ENCODE results near the gene PDE3A. TPM values are rescaled to one million over a fixed set of nuclear protein-coding genes. Genes with fewer than 3 reads are reported as not detected.
"Not testable (repeated sequence)": the region's sequence is repeated elsewhere in the genome, so short reads cannot be mapped to it uniquely, and the experiment has no call there.

The PDE3A gene
- polyA plus RNA-seq, 1 of the 3 experiments (the other 2 are of a cell fraction): 0.67 TPM

- TF ChIP-seq IRF3 (IDR thresholded peaks at IDR 0.05; ENCODE audit: low read depth, low read length) (no peak), CHD2 (IDR thresholded peaks at IDR 0.05; ENCODE audit: low read length, partially characterized antibody) (no peak), TEAD4 (IDR thresholded peaks at IDR 0.05; ENCODE audit: borderline replicate concordance, insufficient read depth) (no peak), CTCF (IDR thresholded peaks at IDR 0.05) (no peak), EZH2phosphoT487 (IDR thresholded peaks at IDR 0.05; ENCODE audit: borderline replicate concordance, low read depth) (no peak), USF2 (IDR thresholded peaks at IDR 0.05; ENCODE audit: borderline replicate concordance, low read depth, low read length) (no peak), PBX3 (IDR thresholded peaks at IDR 0.05) (no peak)
These were observed 15.3 kb downstream of the PDE3A start (continued) for GRCh38 chr12:20383612-20384011.

- H2AFZ ChIP-seq (ENCODE audit: low read depth); H3K4me2 ChIP-seq; H3K4me1 ChIP-seq (ENCODE audit: control insufficient read depth in 1 of 2, insufficient read depth in 2 of 2, low read depth in 1 of 2, low read length in 1 of 2); H4K20me1 ChIP-seq (ENCODE audit: insufficient read depth); DNase-seq; H3K9me3 ChIP-seq; H3K4me3 ChIP-seq (ENCODE audit: low read depth in 2 of 2, low read length in 1 of 2); H3K27me3 ChIP-seq (ENCODE audit: insufficient read depth); POLR2A ChIA-PET; H3F3A ChIP-seq (replicated peaks; ENCODE audit: insufficient read depth); H3K9me2 ChIP-seq; CTCF ChIA-PET; H3K27ac ChIP-seq (ENCODE audit: low read depth in 2 of 2, low read length in 1 of 2); H3K9ac ChIP-seq: not testable (repeated sequence)
- Histone ChIP-seq H3K79me2 (ENCODE audit: insufficient read depth) (peaks cover 66% of the 10 kb centered on the region), H3K36me3 (replicated peaks in 1 of 2; ENCODE audit: control insufficient read depth in 1 of 2, insufficient read depth in 2 of 2, low read length in 1 of 2) (peaks cover 0 to 10% of the 10 kb centered on the region in 2 experiments)
- 80% methylated on average over 6 of the region's 6 CpGs for WGBS (ENCODE audit: low lambda C conversion rate)
These were observed 16.5 kb downstream of the PDE3A start for GRCh38 chr12:20384836-20385235.

- Histone ChIP-seq H3K4me2 (no peak overlapping the region), H3K36me3 (replicated peaks in 1 of 2; ENCODE audit: control insufficient read depth in 1 of 2, insufficient read depth in 2 of 2, low read length in 1 of 2) (peaks cover 0 to 10% of the 10 kb centered on the region in 2 experiments), H3F3A (replicated peaks; ENCODE audit: insufficient read depth) (no peaks in the 10 kb centered on the region), H3K4me1 (ENCODE audit: control insufficient read depth in 1 of 2, insufficient read depth in 2 of 2, low read depth in 1 of 2, low read length in 1 of 2) (no peaks in the 10 kb centered on the region), H3K27me3 (ENCODE audit: insufficient read depth) (no peaks in the 10 kb centered on the region), H3K27ac (ENCODE audit: low read depth in 2 of 2, low read length in 1 of 2) (no peak overlapping the region), H3K4me3 (ENCODE audit: low read depth in 2 of 2, low read length in 1 of 2) (no peak overlapping the region), H3K9me2 (no peaks in the 10 kb centered on the region), H3K9ac (no peak overlapping the region), H2AFZ (ENCODE audit: low read depth) (no peak overlapping the region), H4K20me1 (ENCODE audit: insufficient read depth) (no peaks in the 10 kb centered on the region), H3K9me3 (no peaks in the 10 kb centered on the region), H3K79me2 (ENCODE audit: insufficient read depth) (peaks cover 54% of the 10 kb centered on the region)
- POLR2A ChIA-PET: no interaction called here
- no peak for DNase-seq
- TF ChIP-seq JUND (IDR thresholded peaks at IDR 0.05) (no peak), POLR2AphosphoS5 (IDR thresholded peaks at IDR 0.05; ENCODE audit: low read depth, low read length) (no peak), YY1 (IDR thresholded peaks at IDR 0.05; ENCODE audit: low read depth) (no peak), FOXJ3 (CRISPR knock-in tag; IDR thresholded peaks at IDR 0.05) (no peak), TAF1 (IDR thresholded peaks at IDR 0.05; ENCODE audit: borderline replicate concordance, low read depth, low read length) (no peak), GABPA (IDR thresholded peaks at IDR 0.05; ENCODE audit: low read depth) (no peak)
- 84% methylated on average over 4 of the region's 4 CpGs for WGBS (ENCODE audit: low lambda C conversion rate)
- CTCF ChIA-PET: no interaction called here
These were observed 22.5 kb downstream of the PDE3A start for GRCh38 chr12:20390846-20391245.

Data from SK-N-SH (cell line).